ENCODE data around the gene BMP8A.

DNA sequence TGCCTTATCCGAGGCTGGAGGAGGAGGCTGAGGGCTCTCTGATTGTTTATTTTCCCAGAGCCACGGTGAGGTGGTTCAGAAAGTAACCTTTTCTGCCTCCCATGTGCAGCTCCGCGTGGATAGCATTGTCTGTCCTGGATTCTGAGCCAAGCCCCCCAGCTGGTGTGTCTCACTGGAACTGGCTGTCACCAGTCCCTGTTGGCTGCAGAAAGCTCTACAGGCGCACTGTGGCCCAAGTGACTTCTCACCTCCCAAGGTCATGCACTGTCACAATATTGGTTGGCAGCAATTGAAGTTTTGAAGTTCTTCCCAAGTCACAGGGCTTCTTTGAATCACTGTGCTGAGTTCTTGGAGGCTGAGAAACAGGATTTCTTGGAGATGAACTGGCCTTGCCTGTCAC, 8.2 kb downstream of the BMP8A start:
- TF ChIP-seq CTCF (IDR thresholded peaks at IDR 0.05; ENCODE audit: borderline replicate concordance, extremely low read depth, low read length, poor library complexity, severe bottlenecking) (no peak), EZH2 (IDR thresholded peaks at IDR 0.05; ENCODE audit: borderline replicate concordance, low read depth, low read length, severe bottlenecking) (no peak)

Data from DND-41 (cell line).